ENCODE data around the gene CC2D2B. TPM values are rescaled to one million over a fixed set of nuclear protein-coding genes. Genes with fewer than 3 reads are reported as not detected.

Gene CC2D2B
- total and polyA plus RNA-seq, 2 of the 13 experiments (the other 11 are each of a cell fraction or from before 2014, with no cell fraction given) = 0.20 TPM; not detected in 1

- TF ChIP-seq ATF7 (IDR thresholded peaks at IDR 0.05) (no peak), ATF7 (CRISPR knock-in tag; IDR thresholded peaks at IDR 0.05) (no peak), HNRNPH1 (optimal IDR thresholded peaks at IDR 0.05; ENCODE audit: low read depth, low read length) (no peak), WIZ (CRISPR knock-in tag; IDR thresholded peaks at IDR 0.05) (no peak), ASH2L (IDR thresholded peaks at IDR 0.05; ENCODE audit: insufficient read length, low read depth, low read length) (peak; percentile 55), XBP1 (CRISPR knock-in tag; IDR thresholded peaks at IDR 0.05) (no peak), ZNF781 (CRISPR knock-in tag; IDR thresholded peaks at IDR 0.05; ENCODE audit: borderline replicate concordance, not compliant biosample characterization) (no peak), AKAP8 (CRISPR knock-in tag; IDR thresholded peaks at IDR 0.05) (no peak), CSRNP1 (CRISPR knock-in tag; IDR thresholded peaks at IDR 0.05) (no peak), ZKSCAN1 (IDR thresholded peaks at IDR 0.05; ENCODE audit: low read length) (no peak), E2F1 (CRISPR knock-in tag; IDR thresholded peaks at IDR 0.05) (no peak), ZNF275 (CRISPR knock-in tag; IDR thresholded peaks at IDR 0.05; ENCODE audit: borderline replicate concordance) (no peak), JARID2 (CRISPR knock-in tag; IDR thresholded peaks at IDR 0.05; ENCODE audit: insufficient replicate concordance) (no peak), ZNF468 (CRISPR knock-in tag; IDR thresholded peaks at IDR 0.05) (no peak), THAP11 (CRISPR knock-in tag; IDR thresholded peaks at IDR 0.05) (no peak), AGO1 (IDR thresholded peaks at IDR 0.05; ENCODE audit: low read depth, low read length, poor library complexity, severe bottlenecking) (peak; percentile 20), ATF7-NPFF (CRISPR knock-in tag; IDR thresholded peaks at IDR 0.05; ENCODE audit: low read depth) (peak; percentile 50; the same call in 1 of the 2 replicates), ZBTB2 (CRISPR knock-in tag; IDR thresholded peaks at IDR 0.05; ENCODE audit: low read depth) (no peak), HNF1B (CRISPR knock-in tag; IDR thresholded peaks at IDR 0.05) (peak; percentile 36; the same call in 1 of the 2 replicates), NR3C1 (CRISPR knock-in tag; IDR thresholded peaks at IDR 0.05) (no peak)
Measured at GRCh38 chr10:96043893-96044715, 136.3 kb downstream of the CC2D2B start (continued).
